GM21576 (cell line): ENCODE measurements around the gene CPS1.

Experiments
- ATAC-seq: cut with Tn5 transposase; IDR thresholded peaks from one replicate; pipeline ENCODE4 v1.9.1; 2021; ENCODE audit warnings: mild to moderate bottlenecking, moderate library complexity; ENCODE audit not compliant: unreplicated experiment

Gene CPS1

DNA sequence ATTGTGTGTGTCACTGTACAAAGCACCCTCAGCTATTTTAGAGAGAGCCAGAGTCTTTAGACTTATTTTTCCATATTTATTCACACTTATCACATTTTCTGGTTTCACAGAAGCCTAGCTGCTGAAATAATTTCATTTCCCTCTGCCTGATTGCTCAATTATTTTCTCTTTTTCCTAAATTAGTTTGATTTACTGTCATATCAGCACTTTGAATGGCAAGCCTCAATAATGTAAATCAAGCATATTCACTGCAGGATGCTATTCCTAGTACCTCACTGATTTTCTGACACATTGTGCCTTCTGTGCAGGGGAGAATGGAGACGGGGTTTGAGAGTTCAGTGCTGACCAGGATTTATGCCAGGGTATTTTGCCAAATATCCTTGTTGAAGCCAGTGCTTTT, 48.3 kb downstream of the CPS1 start:
- ATAC-seq: no peak

DNA sequence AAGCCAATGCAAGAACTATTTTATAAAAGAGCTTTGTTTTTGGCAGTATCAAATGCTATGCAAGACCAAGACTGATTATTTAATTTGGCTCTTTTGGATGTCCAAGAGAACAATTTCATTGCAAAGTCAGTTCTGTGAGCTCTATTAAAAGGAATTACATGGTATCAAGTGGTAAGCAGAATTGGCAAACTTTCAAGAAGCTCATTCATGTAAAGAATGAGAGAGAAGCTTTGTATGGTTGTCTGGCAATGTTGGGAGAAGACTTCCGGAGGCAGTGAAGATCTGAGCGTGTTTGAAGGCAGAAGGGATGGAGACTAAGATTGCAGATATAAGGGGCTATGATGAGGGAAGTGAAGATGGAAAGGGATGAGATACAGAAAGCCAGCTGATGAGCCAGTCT, 49.6 kb downstream of the CPS1 start:
- no peak for ATAC-seq

DNA sequence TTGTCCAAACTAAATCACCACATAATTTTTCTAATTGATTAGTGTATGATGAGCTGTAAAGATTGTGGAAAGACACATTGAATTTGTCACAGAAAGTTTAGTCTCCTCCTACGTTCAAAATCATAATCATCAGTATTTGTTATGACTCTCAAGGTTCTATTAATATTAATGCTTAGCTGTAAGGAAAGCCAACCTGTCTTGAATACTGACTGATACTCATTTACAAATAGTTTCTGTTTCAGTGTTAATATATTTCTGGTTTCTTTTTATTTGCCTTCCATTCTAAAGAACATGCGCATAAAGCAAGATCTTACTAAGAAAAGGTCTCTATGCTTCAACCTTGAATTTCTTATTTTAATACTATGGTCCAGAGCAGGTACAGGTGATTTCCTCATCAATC, 55.1 kb downstream of the CPS1 start:
- ATAC-seq: peak; percentile 48

DNA sequence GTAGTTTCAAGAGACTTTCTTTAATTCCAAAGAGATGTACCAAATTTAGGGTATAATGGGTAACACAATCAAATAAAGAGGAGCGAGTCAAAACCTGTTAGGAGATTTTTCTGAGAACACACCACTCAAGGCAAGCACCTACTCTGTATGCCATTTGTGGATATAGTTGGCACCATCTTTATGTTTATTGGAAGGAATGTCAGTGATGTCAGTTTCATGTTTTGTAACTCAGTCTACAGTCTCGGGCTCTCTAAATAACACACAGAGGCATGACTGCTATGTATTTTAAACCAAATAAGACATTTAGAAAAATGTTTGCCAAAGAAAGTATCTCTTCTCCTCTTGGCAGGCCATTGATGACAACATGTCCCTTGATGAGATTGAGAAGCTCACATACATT, 59.7 kb downstream of the CPS1 start:
- ATAC-seq: no peak

DNA sequence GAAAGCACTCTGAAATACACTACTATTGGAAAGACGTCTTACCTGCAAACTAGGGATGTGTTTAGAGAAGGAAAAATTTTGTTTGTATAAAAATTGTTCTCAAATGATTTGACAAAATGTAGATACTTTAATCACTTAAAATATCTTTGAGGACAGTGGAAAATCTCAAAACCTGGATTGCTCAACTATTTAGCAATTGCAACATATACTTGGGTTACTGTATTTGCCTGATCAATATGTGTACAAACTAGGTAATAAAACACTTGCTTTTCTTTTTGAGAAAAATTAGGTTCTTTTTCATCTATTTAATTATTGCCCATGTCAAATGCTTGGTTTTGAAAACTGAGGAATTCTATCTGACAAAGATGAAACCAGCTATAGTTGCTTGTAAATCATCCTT, 60.9 kb downstream of the CPS1 start:
- ATAC-seq: no peak

DNA sequence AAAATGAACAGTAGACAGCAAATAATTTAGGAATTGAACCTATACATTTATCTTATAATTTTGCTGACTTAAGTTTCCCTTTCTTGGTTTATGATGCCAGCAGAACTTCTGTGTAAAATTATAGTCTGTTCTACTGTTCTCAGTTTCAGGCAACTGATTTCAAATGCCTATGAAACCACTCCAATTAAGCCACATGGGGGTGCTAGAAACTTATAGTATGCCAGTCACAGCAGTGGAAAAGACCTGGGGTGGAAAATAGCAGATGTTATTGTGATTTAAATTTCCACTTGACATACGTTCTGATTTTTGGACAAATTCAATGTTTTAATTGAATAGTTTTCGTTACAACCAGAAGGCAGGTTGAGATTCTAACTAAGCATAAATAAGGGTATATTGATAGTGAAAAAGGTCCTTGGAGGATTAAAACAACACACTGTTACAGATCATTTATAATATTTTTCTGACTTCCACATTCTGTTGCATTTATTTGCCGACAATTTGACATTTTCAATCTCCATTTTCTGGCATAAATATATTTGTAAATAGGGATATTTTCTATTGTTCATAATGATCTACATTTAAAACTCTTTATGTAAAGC, 61.4 kb downstream of the CPS1 start:
- peak; percentile 89 for ATAC-seq

DNA sequence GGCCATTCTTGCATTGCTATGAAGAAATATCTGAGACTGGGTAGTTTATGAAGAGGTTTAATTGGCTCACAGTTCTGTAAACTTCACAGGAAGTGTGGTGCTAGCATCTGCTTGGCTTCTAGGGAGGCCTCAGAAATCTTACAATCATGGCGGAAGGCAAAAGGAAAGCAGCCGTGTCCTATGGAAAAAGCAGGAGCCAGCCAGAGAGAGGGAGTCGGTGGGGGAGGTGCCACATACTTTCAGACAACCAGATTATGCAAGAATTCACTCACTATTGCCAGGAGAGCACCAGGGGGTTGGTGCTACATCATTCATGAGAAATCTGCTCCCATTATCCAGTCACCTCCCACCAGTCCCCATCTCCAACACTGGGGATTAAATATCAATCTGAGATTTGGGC, 64.1 kb downstream of the CPS1 start:
- no peak for ATAC-seq

DNA sequence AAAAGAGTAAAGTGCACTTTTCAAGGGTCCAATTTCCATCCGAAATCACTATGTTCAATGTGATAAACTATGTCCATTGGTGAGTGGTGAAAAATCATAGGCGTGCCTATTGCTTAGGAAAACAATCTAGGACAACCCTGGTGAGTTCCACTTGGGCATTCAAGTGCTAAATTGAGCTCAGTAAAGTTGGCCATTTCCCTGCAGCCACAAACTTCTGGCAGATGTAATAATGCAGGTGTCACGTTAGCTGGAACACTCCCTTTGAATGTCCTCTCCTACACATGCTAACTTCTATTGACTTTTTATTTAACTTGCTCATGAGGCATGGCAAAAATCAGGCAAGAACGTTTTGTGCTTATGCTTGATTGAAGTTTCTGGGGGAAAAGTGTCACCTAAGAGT, 67.1 kb downstream of the CPS1 start:
- ATAC-seq: no peak

DNA sequence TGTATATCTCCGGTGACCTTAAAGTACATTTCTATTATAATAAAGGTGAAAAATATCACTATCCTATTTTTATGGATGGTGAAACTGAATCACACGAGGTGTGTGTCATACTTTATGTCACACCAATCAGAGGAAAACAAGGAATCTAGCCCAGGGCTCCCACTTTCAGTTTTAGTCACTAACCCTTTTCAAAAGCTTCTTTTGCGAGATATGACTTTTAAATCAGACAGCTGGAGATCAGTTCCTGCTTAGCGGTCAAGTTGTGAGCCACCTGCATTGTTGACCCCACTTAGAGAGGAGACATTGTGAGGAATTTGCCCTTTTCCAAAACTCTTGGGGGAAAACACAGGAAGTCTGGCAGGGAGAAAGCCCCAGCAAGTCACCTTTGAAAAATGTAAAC, 70.5 kb downstream of the CPS1 start:
- no peak for ATAC-seq

DNA sequence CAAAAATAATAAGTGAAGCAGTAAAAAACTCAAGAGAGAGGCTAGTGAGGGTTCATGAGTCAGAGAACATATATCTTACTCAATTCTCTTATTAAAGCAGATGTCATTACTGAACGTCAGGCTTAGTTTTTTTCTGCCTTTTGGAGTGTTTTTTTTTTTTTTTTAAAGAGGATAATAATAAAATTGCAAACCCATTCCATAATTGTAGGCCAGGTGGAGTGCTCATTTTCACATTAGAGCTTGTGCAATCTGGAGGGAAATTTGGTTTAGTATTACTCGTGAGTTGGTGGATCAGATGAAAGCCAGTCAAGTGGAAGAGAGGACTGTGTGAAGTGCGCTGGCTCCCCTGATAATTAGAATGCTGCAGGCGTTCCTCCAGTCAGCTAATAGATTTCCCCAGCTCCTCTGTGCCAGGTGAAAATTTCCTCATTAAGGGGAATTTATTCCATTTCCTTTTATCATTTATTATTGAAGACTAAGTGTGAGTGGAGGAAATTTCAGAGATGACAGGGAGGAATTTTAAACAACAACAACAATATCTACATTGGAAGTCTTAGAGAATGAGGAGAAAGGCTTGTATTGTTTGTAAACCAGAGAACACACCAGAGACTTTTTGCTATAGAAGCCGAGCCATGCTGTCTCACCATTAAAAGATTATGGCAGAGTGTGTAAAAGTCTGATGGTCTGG, 74.6 kb downstream of the CPS1 start:
- no peak for ATAC-seq

DNA sequence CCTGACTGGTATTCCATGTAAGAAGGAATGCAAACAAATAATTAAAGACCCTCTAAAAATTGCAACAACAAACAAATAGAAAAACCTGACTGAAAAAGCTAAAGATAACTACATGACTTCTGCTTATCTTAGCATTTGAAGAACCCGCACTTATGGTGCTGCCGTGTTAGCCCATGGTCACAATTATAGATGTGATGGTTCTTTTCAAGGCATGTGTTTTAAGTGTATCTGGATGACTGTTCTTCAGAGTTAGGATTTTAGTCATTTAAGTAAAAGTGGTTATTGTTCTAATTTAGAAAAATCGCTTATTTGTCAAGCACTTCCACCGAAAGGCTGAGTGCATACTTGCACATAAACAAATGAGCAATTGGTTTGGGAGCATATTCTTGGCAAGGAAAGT, 77.3 kb downstream of the CPS1 start:
- ATAC-seq: no peak

DNA sequence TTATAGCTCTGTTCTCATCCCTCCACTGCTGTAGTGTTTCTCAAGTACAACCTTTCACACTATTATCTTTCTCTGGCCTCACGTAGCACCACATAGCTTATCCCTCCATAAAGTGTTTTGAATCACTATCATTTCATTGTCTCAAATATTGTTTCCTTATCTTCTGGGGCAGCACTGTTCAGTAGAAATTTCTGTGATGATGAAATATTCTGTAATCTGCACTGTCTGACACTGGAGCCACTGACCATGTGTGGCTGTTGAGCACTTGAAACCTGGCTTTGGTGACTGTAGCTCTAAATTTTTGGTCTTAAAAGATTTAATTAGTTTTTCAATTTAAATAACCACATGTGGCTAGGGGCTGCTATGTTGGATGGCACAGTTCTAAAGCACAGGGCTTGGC, 78.9 kb downstream of the CPS1 start:
- no peak for ATAC-seq

DNA sequence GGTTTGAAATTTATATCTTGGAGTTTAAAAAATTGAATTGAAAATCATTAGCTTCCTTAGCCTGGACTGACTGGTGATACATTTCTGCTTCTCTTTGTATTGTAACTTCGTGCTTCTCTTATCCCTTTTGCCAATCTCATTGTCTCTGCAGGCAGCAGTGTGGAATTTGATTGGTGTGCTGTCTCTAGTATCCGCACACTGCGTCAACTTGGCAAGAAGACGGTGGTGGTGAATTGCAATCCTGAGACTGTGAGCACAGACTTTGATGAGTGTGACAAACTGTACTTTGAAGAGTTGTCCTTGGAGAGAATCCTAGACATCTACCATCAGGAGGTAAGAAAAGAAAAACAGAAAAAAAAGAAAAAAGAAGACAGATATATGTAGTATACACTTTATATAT, 85.9 kb downstream of the CPS1 start:
- ATAC-seq: no peak

DNA sequence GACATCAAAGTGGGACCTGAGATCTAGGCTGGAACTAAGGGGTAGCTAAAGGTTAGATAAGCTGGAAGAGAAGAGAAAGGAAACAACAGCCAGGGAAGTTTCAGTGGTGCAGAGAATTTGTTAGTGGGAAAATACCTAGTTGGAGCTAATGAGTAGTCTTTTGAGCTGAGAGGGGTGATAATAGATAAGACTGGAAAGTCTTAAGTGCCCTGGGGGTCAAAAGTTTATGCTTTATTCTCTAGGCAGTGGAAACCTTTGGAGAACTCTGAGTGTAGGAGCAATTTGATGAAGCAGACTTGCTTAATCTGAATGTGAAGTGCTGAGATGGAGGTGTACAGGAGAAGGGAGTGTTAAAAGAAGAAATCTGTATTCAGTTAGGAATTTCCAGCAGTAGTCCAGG, 90.8 kb downstream of the CPS1 start:
- ATAC-seq: no peak

DNA sequence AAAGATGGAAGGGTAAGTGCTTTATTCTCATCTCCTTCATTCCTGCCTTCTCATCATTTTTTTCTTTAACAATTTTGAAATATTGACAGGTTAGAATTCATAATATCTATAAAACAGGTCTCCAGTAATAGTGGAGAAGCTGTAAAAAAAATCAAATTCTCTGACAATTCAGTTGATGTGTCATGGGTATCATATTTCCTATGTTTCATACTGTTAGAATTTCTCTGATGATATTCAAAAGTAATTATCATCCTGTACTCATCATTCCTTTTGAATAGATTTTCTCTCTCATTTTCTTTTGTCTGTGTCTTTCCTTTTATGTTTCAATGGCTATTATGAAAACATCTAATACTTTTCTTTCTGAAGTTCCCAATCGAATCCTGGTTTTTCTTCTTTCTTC, 97.7 kb downstream of the CPS1 start:
- ATAC-seq: no peak

DNA sequence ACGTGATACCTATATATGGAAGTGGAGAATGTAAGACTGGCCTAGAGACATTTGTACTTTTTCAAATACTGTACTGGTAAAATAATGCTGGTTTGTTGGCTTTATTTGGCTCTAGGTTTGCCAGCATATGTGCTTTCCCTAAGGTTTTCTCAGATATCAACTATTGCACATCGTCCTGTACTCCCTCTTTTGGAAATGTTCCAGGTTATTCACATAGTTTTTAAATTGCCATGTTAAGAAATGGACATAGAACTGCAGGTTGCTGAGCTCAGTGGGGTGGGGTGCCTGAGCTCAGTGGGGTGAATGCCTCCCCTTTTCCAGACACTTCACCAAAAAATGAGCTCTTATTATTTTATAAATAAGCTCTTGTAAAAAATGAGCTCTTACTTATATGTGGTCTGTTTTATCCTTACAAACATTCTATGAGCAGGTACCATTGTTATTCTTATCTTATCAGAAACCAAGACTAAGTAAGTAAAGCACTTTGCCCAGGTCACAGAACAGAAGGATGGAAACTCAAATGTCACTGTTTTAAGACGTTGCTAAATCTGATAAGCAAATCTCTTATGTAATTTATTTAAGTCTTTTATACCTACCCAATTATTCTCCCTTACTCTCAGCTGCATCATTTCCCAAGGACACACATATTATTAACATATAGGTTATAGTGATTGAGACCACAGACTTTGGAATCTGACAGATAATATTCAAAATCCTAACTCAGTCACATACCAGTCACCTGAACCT, 99.0 kb downstream of the CPS1 start:
- ATAC-seq: no peak

DNA sequence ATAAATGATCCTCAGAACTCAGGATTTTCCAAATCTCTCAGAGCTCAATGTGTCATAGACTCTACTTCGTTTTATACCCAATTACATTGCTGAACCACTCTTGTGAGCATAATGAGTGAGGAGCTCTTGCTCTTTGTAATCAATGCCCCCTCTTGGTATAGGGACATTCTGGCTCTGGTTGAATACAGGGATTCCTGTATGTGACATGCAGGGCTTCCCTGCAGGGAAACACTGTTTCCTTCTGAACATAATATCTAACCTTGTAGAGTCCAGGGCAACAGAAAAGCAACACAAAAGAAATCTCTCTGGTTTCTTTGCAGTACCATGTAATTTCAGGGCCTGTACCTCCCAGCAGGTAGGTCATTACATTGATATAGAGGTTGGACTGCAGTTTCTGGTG, 101.5 kb downstream of the CPS1 start:
- ATAC-seq: no peak

DNA sequence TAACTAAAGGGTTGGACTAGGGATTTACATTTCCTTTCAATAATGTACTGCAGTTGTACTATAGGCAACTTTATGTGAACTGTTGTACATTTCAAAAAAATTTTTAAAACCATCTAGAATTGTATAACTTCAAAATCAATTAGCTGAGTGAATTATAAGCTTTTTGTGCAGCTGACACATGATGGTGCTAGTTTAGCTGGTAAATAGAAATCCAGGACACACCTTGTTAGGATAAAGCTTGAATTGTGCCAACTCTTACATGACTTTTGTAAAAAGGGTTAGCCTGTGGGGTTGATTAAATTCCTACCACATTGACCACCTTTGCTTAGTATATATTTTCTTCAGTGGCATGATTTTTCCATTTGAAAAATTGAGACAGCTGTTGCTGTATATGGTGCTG, 104.4 kb downstream of the CPS1 start:
- ATAC-seq: no peak

DNA sequence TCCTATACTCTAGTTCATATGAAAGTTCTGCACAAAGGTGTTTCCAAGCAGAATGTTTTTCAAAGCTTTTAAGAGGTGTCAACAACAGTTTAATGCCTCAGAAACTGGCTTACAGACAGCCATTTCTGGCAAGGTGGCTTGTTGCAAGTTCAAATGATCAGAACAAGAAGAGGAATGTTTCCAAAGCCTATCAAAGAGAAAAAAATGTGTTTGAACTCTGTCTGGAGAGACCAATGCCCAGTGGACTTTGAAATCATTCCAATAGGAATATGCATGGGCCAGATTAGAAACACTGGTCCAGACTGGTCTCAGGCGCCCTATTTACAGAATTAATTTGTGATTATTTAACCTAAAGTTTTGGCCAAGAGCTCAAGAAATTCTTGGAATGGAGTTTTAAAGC, 106.2 kb downstream of the CPS1 start:
- no peak for ATAC-seq

DNA sequence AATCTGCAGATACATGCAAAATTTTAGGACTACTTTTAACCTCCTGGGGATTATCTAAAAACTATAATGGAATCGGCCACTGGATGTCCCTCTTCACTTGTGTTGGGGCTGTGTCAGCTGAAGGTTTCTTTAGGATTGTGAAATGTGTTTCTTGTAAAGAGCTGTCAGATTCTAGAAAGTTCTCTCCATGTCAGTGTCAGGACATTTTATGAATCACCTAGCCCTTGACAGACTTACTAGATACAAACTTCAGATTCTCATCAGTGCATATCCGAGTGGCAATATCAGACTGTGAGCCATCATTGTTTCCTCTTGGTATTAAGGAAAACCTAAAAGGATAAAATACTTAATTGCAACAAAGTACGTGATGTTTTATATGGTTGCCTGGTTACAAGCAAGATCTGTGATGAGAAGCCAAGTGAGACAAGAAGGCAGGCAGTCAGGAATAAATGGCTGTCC, 107.3 kb downstream of the CPS1 start:
- no peak for ATAC-seq

DNA sequence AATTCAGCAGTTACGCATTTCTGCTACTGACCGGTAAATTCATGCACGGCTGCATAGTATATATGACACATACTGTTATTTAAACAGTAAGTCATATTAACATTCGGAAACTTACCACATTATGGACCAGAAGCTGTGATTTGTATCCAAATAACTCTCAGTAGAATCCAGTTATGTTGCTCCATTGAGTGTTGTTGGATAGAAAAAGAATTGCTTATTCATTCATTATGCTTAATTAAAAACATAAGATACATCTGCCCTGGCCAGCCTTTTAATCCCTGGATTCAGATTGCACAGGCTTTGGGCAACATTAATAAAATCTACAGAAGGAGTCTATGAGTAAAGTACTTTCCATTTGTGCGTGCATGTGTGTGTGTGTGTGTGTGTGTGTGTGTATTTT, 111.3 kb downstream of the CPS1 start:
- no peak for ATAC-seq

DNA sequence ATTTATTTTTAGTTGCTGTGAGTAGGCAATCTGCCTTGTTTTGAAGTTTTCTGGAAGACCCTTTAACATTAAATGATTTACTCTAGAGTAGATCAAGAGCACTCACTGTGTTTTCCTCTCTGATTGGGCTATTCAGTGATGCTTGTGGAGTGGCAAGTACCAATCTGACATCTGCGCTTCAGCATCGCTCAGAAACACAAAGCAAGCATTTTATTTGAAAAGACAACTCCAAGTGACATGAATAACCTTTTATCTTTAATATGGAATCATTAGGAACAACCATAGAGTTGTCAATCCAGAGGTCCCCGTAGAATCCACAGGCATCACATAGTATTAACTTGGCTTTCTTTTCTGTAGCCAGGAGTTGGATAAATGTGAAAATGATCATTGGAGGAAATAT, 114.7 kb downstream of the CPS1 start:
- no peak for ATAC-seq
